Neural cell (in vitro differentiated cells): ENCODE results near the gene CD1C. TPM values are rescaled to one million over a fixed set of nuclear protein-coding genes. Genes with fewer than 3 reads are reported as not detected.
"Not testable (repeated sequence)": the region's sequence is repeated elsewhere in the genome, so short reads cannot be mapped to it uniquely, and the experiment has no call there.

Source experiments
- H2AFZ ChIP-seq: fragments of 200-600, 300-800 bp; sonication (generic), shearing (Covaris generic); 2 replicates; pipeline ENCODE4 v1.6.0; 2014; ENCODE audit warnings: low read depth, mild to moderate bottlenecking, antibody characterized with exemption, low read length, moderate library complexity
- H3F3A ChIP-seq: fragments of 200-600 bp; shearing (Covaris generic); 2 replicates; pipeline ENCODE4 v1.6.1; 2016; ENCODE audit warnings: mild to moderate bottlenecking, moderate library complexity, mixed read lengths, antibody characterized with exemption, low read length; ENCODE audit not compliant: insufficient read depth, poor library complexity, severe bottlenecking
- H3K27ac ChIP-seq: fragments of 200-600, 300-800 bp; sonication (generic), shearing (Covaris generic); 2 replicates; pipeline ENCODE4 v1.5.1; 2014; ENCODE audit warnings: mild to moderate bottlenecking, low read length, moderate library complexity
- H3K27me3 ChIP-seq: fragments of 300-800, 200-600 bp; sonication (generic), shearing (Covaris generic); 2 replicates; pipeline ENCODE4 v1.6.0; 2014; ENCODE audit warnings: mild to moderate bottlenecking, low read depth, low read length, moderate library complexity; ENCODE audit not compliant: insufficient read depth
- H3K36me3 ChIP-seq: fragments of 300-800, 200-600 bp; sonication (generic), shearing (Covaris generic); 2 replicates; pipeline ENCODE4 v1.5.1; 2014; ENCODE audit warnings: mild to moderate bottlenecking, antibody characterized with exemption, low read length, moderate library complexity; ENCODE audit not compliant: insufficient read depth
- H3K4me2 ChIP-seq: fragments of 300-800, 200-600 bp; sonication (generic), shearing (Covaris generic); 2 replicates; pipeline ENCODE4 v1.6.0; 2014; ENCODE audit warnings: mild to moderate bottlenecking, low read length
- H3K4me3 ChIP-seq: fragments of 300-800, 200-600 bp; sonication (generic), shearing (Covaris generic); 2 replicates; pipeline ENCODE4 v1.5.1; 2014; ENCODE audit warnings: mild to moderate bottlenecking, low read length, moderate library complexity
- H3K79me2 ChIP-seq: fragments of 200-600 bp; shearing (Covaris generic); replicated peaks from 2 replicates; pipeline ENCODE4 v1.6.0; 2014; ENCODE audit warnings: mild to moderate bottlenecking, low read length, moderate library complexity; ENCODE audit not compliant: insufficient read depth
- H3K9ac ChIP-seq: fragments of 300-800, 200-600 bp; sonication (generic), shearing (Covaris generic); 2 replicates; pipeline ENCODE4 v1.6.1; 2016; ENCODE audit warnings: mild to moderate bottlenecking, low read length, mixed read lengths
- H3K9me2 ChIP-seq: fragments of 200-600 bp; shearing (Covaris generic); 2 replicates; pipeline ENCODE4 v1.6.1; 2016; ENCODE audit warnings: mild to moderate bottlenecking, low read length, mixed read lengths; ENCODE audit not compliant: insufficient read depth
- H3K9me3 ChIP-seq: fragments of 200-600, 300-800 bp; sonication (generic), shearing (Covaris generic); 2 replicates; pipeline ENCODE4 v1.6.1; 2016; ENCODE audit warnings: mild to moderate bottlenecking, mixed run types, low read length, moderate library complexity, mixed read lengths
- H4K20me1 ChIP-seq: fragments of 200-600 bp; shearing (Covaris generic); 2 replicates; pipeline ENCODE4 v1.6.1; 2016; ENCODE audit warnings: mild to moderate bottlenecking, mixed run types; ENCODE audit not compliant: insufficient read depth
- EP300 ChIP-seq: fragments of 450-650 bp; conservative IDR thresholded peaks from 2 replicates; pipeline ENCODE4 v1.6.1; 2014; ENCODE audit warnings: antibody characterized with exemption, mild to moderate bottlenecking, moderate library complexity; ENCODE audit not compliant: poor library complexity, severe bottlenecking
- MXI1 ChIP-seq: fragments of 450-650 bp; conservative IDR thresholded peaks from 2 replicates; pipeline ENCODE4 v1.6.1; 2014; ENCODE audit warnings: antibody characterized with exemption, mild to moderate bottlenecking; ENCODE audit not compliant: poor library complexity, severe bottlenecking
- POLR2AphosphoS5 ChIP-seq: IDR thresholded peaks from 2 replicates; pipeline ENCODE4 v1.6.1; 2012
- SMC3 ChIP-seq: fragments of 450-650 bp; conservative IDR thresholded peaks from 2 replicates; pipeline ENCODE4 v1.6.1; 2014; ENCODE audit warnings: antibody characterized with exemption, mild to moderate bottlenecking, moderate library complexity; ENCODE audit not compliant: poor library complexity
- polyA plus RNA-seq: library from polyadenylated mRNA; depleted of rRNA; stranded (reverse); fragments of >200 nt; gene quantifications from 2 replicates; pipeline ENCODE4 v1.2.3, GENCODE V29; 2014

CD1C gene
- polyA plus RNA-seq, 1 donor from 2014 or later, result not detected

- Histone ChIP-seq H3F3A (no peaks in the 10 kb centered on the region), H3K4me2 (no peak overlapping the region), H3K79me2 (no peaks in the 10 kb centered on the region), H3K27ac (no peak overlapping the region), H2AFZ (no peak overlapping the region), H4K20me1 (no peaks in the 10 kb centered on the region), H3K36me3 (no peaks in the 10 kb centered on the region), H3K9ac (no peak overlapping the region), H3K9me2 (no peaks in the 10 kb centered on the region), H3K4me3 (no peak overlapping the region), H3K9me3 (no peaks in the 10 kb centered on the region), H3K27me3 (no peaks in the 10 kb centered on the region)
- TF ChIP-seq MXI1 (no peak), SMC3 (no peak), EP300 (no peak), POLR2AphosphoS5 (no peak)
Observed at GRCh38 chr1:158335213-158335532, 45.5 kb downstream of the CD1C start.

DNA sequence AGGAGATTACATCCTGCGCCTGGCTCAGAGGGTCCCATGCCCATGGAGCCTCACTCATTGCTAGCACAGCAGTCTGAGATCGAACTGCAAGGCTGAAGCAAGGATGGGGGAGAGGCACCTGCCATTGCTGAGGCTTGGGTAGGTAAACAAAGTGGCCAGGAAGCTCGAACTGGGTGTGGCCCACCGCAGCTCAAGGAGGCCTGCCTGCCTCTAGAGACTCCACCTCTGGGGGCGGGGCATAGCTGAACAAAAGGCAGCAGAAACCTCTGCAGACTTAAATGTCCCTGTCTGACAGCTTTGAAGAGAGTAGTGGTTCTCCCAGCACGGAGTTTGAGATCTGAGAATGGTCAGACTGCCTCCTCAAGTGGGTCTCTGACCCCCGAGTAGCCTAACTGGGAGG lies 46.7 kb downstream of the CD1C start:
- H2AFZ ChIP-seq, H3K9me3 ChIP-seq: not testable (repeated sequence)

More for the DNA sequence above, 46.7 kb downstream of the CD1C start:
- not testable (repeated sequence) for H3K4me3 ChIP-seq, H3K9me2 ChIP-seq, H3F3A ChIP-seq, H4K20me1 ChIP-seq, H3K27ac ChIP-seq, H3K4me2 ChIP-seq, H3K79me2 ChIP-seq, H3K9ac ChIP-seq, H3K36me3 ChIP-seq, H3K27me3 ChIP-seq

Other genes with a start within 250 kb of the CD1C start
- gene CD1D, start 109.0 kb upstream of the CD1C start, polyA plus RNA-seq, result 0.19 and 0.28 TPM in 2 replicates
- gene CD1A, start 35.5 kb upstream of the CD1C start, polyA plus RNA-seq, result not detected in 2 replicates
- gene CD1B, start 41.6 kb downstream of the CD1C start, polyA plus RNA-seq, result not detected in 2 replicates
- not detected in 2 replicates for gene CD1E, start 64.0 kb downstream of the CD1C start, polyA plus RNA-seq
- not detected in 2 replicates for gene OR10T2, start 109.5 kb downstream of the CD1C start, polyA plus RNA-seq
- gene OR10K2, start 136.3 kb downstream of the CD1C start, polyA plus RNA-seq, result not detected in 2 replicates
- not detected in 2 replicates for gene OR10K1, start 171.9 kb downstream of the CD1C start, polyA plus RNA-seq
- not detected in 2 replicates for gene OR10R2, start 182.3 kb downstream of the CD1C start, polyA plus RNA-seq